H7 (cell line): ENCODE results near the gene SLC26A2. TPM values are rescaled to one million over a fixed set of nuclear protein-coding genes. Genes with fewer than 3 reads are reported as not detected.

Experiments used
- total RNA-seq: library from RNA; depleted of rRNA; stranded (reverse); fragments of >200 nt; shearing (Covaris generic); gene quantifications from 2 replicates; pipeline ENCODE4 v1.2.3, GENCODE V29; 2014; rRNA removed

The SLC26A2 gene
- total RNA-seq, 1 experiment from 2014 or later, result 6.7 TPM

Other genes with a start within 250 kb of the SLC26A2 start
- gene PPARGC1B, start 230.4 kb upstream of the SLC26A2 start, total RNA-seq, result 5.8 and 6.1 TPM in 2 replicates
- not detected in 2 replicates for gene PDE6A, start 16.0 kb upstream of the SLC26A2 start, total RNA-seq
- gene TIGD6, start 39.9 kb downstream of the SLC26A2 start, total RNA-seq, result 3.9 and 4.4 TPM in 2 replicates
- gene HMGXB3, start 40.0 kb downstream of the SLC26A2 start, total RNA-seq, result 23.8 and 30.7 TPM in 2 replicates
- not detected in 2 replicates for gene CSF1R, start 125.8 kb downstream of the SLC26A2 start, total RNA-seq
- gene PDGFRB, start 195.1 kb downstream of the SLC26A2 start, total RNA-seq, result 0.48 and 3.2 TPM in 2 replicates
- 0.62 TPM in 1 of 2 replicates, not detected in the other for gene CDX1, start 206.0 kb downstream of the SLC26A2 start, total RNA-seq
- not detected in 2 replicates for gene SLC6A7, start 229.3 kb downstream of the SLC26A2 start, total RNA-seq